Esophagus squamous epithelium (tissue), 4 donors: ENCODE results near the gene TBX4.

Experiments
- POLR2A ChIP-seq, 4 donors: fragments of 450-650 bp; IDR thresholded peaks; one replicate each; pipeline ENCODE4 v1.6.1; 2017; ENCODE audit warnings: antibody characterized with exemption in 4 of 4, mild to moderate bottlenecking in 4 of 4, moderate library complexity in 3 of 4
- TF ChIP-seq, protein P1 (sequence below), 6 experiments: fragments of 450-650 bp in 4 of 6; fragments of 200-600 bp in 2 of 6; sonication (generic) in 2 of 6; IDR thresholded peaks; one replicate each; pipeline ENCODE4 v1.5.1; 2016 to 2019; ENCODE audit warnings: antibody characterized with exemption in 6 of 6, mild to moderate bottlenecking in 4 of 6, moderate library complexity in 4 of 6

DNA sequence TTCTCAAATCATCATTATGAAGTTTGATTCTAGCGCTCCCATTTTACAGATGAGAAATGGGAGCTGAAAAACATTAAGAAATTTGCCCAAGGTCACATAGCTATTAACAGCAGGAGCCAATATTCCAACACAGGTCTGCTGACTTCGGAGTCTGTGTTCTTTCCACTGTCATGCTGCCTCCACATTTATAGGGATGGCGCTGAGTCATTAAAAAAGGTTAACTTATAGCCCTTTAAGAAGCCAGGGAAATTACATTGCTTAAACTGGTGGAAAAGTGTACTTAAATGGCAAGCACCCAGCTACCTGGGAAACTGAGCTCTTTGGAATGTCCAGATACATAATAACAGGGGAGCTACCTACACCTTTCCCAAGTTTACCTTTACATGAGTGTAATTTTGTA, 65.0 kb downstream of the TBX4 start:
- TF ChIP-seq POLR2A (IDR thresholded peaks at IDR 0.05), result no peak
- TF ChIP-seq, protein P1, sequence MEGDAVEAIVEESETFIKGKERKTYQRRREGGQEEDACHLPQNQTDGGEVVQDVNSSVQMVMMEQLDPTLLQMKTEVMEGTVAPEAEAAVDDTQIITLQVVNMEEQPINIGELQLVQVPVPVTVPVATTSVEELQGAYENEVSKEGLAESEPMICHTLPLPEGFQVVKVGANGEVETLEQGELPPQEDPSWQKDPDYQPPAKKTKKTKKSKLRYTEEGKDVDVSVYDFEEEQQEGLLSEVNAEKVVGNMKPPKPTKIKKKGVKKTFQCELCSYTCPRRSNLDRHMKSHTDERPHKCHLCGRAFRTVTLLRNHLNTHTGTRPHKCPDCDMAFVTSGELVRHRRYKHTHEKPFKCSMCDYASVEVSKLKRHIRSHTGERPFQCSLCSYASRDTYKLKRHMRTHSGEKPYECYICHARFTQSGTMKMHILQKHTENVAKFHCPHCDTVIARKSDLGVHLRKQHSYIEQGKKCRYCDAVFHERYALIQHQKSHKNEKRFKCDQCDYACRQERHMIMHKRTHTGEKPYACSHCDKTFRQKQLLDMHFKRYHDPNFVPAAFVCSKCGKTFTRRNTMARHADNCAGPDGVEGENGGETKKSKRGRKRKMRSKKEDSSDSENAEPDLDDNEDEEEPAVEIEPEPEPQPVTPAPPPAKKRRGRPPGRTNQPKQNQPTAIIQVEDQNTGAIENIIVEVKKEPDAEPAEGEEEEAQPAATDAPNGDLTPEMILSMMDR (IDR thresholded peaks at IDR 0.05), result no peak
